HEK293 (cell line): ENCODE measurements around the gene ZNF296.

Experiments used
- HOXA7 ChIP-seq: sonication (generic); formaldehyde crosslinking; IDR thresholded peaks from 2 replicates; pipeline ENCODE4 v1.8.1; 2022; ENCODE audit warnings: missing genetic modification reagents, borderline replicate concordance
- IKZF3 ChIP-seq: fragments of 450-650 bp; IDR thresholded peaks from 2 replicates; pipeline ENCODE4 v1.5.0; 2018; ENCODE audit warnings: missing biosample characterization, mild to moderate bottlenecking, missing genetic modification characterization, moderate library complexity
- MZF1 ChIP-seq: fragments of 450-650 bp; formaldehyde crosslinking; IDR thresholded peaks from 2 replicates; pipeline ENCODE4 v1.5.1; 2017; ENCODE audit warnings: missing biosample characterization, missing genetic modification characterization, borderline replicate concordance
- ZBTB11 ChIP-seq: fragments of 450-650 bp; formaldehyde crosslinking; conservative IDR thresholded peaks from 2 replicates; pipeline ENCODE4 v1.5.1; 2016; ENCODE audit warnings: low read depth, missing biosample characterization, missing genetic modification characterization
- ZBTB17 ChIP-seq: fragments of 450-650 bp; formaldehyde crosslinking; IDR thresholded peaks from 2 replicates; pipeline ENCODE4 v1.5.1; 2016; ENCODE audit warnings: missing biosample characterization, missing genetic modification characterization
- ZBTB7A ChIP-seq: fragments of 450-650 bp; formaldehyde crosslinking; IDR thresholded peaks from 2 replicates; pipeline ENCODE4 v1.5.1; 2016; ENCODE audit warnings: low read depth, missing biosample characterization, missing genetic modification characterization
- ZFP69B ChIP-seq: fragments of 450-650 bp; formaldehyde crosslinking; IDR thresholded peaks from 2 replicates; pipeline ENCODE4 v1.5.1; 2016; ENCODE audit warnings: missing biosample characterization, missing genetic modification characterization
- ZNF248 ChIP-seq: fragments of 450-650 bp; formaldehyde crosslinking; IDR thresholded peaks from 2 replicates; pipeline ENCODE4 v1.5.1; 2017; ENCODE audit warnings: missing biosample characterization, missing genetic modification characterization
- ZNF416 ChIP-seq: fragments of 450-650 bp; formaldehyde crosslinking; IDR thresholded peaks from 2 replicates; pipeline ENCODE4 v1.5.1; 2016; ENCODE audit warnings: missing biosample characterization, missing genetic modification characterization
- ZNF518A ChIP-seq: fragments of 450-650 bp; formaldehyde crosslinking; conservative IDR thresholded peaks from 2 replicates; pipeline ENCODE4 v1.5.1; 2016; ENCODE audit warnings: low read depth, missing biosample characterization, missing genetic modification characterization
- ZNF544 ChIP-seq: fragments of 450-650 bp; formaldehyde crosslinking; IDR thresholded peaks from 2 replicates; pipeline ENCODE4 v1.5.0; 2017; ENCODE audit warnings: missing biosample characterization, missing genetic modification characterization
- ZNF596 ChIP-seq: fragments of 450-650 bp; IDR thresholded peaks from 2 replicates; pipeline ENCODE4 v1.5.0; 2018; ENCODE audit warnings: missing biosample characterization, mild to moderate bottlenecking, missing genetic modification characterization, moderate library complexity
- ZNF621 ChIP-seq: fragments of 450-650 bp; formaldehyde crosslinking; IDR thresholded peaks from 2 replicates; pipeline ENCODE4 v1.5.1; 2017; ENCODE audit warnings: missing biosample characterization, missing genetic modification characterization
- ZNF660 ChIP-seq: fragments of 450-650 bp; IDR thresholded peaks from 2 replicates; pipeline ENCODE4 v1.5.1; 2018; ENCODE audit warnings: missing biosample characterization, mild to moderate bottlenecking, missing genetic modification characterization
- ZNF677 ChIP-seq: fragments of 450-650 bp; IDR thresholded peaks from 2 replicates; pipeline ENCODE4 v1.5.0; 2018; ENCODE audit warnings: missing biosample characterization, mild to moderate bottlenecking, missing genetic modification characterization, moderate library complexity
- ZNF701 ChIP-seq: fragments of 450-650 bp; formaldehyde crosslinking; IDR thresholded peaks from 2 replicates; pipeline ENCODE4 v1.5.1; 2016; ENCODE audit warnings: missing biosample characterization, missing genetic modification characterization
- ZNF843 ChIP-seq: fragments of 450-650 bp; formaldehyde crosslinking; IDR thresholded peaks from 2 replicates; pipeline ENCODE4 v1.5.1; 2016; ENCODE audit warnings: missing biosample characterization, missing genetic modification characterization
- ZXDB ChIP-seq: fragments of 450-650 bp; formaldehyde crosslinking; IDR thresholded peaks from 2 replicates; pipeline ENCODE4 v1.5.1; 2016; ENCODE audit warnings: missing biosample characterization, missing genetic modification characterization
- TF ChIP-seq, protein P1 (sequence below): fragments of 450-650 bp; formaldehyde crosslinking; IDR thresholded peaks from 2 replicates; pipeline ENCODE4 v1.5.1; 2016; ENCODE audit warnings: missing biosample characterization, missing genetic modification characterization
- TF ChIP-seq, protein P2 (sequence below): fragments of 450-650 bp; formaldehyde crosslinking; IDR thresholded peaks from 2 replicates; pipeline ENCODE4 v1.5.1; 2016; ENCODE audit warnings: missing biosample characterization, missing genetic modification characterization
- TF ChIP-seq, protein P3 (sequence below): fragments of 450-650 bp; formaldehyde crosslinking; IDR thresholded peaks from 2 replicates; pipeline ENCODE4 v1.5.1; 2016; ENCODE audit warnings: missing biosample characterization, missing genetic modification characterization, low read depth
- TF ChIP-seq, protein P4 (sequence below): fragments of 450-650 bp; formaldehyde crosslinking; IDR thresholded peaks from 2 replicates; pipeline ENCODE4 v1.5.1; 2016; ENCODE audit warnings: missing biosample characterization, missing genetic modification characterization

Gene ZNF296

DNA sequence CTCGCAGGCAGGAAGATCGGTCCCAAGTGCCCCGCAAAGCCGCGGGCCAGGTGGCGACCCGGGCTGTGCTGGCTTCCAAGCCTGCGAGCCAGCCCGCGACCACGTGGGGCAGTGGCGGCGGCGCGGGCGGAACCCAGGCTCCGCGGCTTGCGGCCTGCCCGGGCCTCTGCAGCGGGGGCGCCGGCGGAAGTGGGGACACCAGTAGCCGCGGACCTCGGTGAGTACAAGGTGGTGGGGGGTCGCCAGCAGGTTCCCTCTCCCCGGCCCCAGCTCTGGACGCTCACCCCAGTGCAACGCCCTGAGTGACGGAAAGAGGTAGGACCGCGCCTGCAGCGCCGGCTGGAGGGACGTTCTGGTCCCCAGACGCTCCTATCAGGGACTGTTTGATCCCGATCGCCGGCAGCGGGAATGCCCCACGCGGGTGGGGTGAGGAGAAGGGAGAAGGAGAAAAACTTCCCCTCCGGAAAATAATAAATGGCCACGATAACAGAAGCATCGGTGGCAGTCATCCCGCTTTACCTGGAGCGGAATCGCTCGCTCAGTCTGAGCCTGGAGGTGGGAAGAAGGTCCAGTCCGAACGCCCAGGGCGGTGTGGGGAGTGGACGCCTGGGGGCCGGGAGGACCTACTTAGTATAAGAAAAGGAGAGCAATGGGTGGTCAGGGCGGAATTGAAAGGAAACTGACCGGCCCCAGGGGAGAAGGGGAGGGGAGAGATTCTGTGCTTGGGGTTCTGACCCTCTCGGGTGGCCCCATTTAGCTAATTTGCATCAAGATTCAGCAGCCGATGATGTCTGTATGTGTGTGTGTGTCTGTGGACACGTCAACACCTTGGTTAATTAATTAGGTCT is 3.0 kb upstream of the ZNF296 start, which contains the start of gene GEMIN7 (continued):
- TF ChIP-seq, protein P1, sequence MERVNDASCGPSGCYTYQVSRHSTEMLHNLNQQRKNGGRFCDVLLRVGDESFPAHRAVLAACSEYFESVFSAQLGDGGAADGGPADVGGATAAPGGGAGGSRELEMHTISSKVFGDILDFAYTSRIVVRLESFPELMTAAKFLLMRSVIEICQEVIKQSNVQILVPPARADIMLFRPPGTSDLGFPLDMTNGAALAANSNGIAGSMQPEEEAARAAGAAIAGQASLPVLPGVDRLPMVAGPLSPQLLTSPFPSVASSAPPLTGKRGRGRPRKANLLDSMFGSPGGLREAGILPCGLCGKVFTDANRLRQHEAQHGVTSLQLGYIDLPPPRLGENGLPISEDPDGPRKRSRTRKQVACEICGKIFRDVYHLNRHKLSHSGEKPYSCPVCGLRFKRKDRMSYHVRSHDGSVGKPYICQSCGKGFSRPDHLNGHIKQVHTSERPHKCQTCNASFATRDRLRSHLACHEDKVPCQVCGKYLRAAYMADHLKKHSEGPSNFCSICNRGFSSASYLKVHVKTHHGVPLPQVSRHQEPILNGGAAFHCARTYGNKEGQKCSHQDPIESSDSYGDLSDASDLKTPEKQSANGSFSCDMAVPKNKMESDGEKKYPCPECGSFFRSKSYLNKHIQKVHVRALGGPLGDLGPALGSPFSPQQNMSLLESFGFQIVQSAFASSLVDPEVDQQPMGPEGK, result peak; percentile 84
- peak; percentile 56; the same call in 1 of the 2 replicates for TF ChIP-seq ZBTB17 (tag by site-specific recombination)
- peak; percentile 82 for TF ChIP-seq ZBTB7A (tag by site-specific recombination)
- TF ChIP-seq ZNF843, result 0 out of 2 replicates have a peak, but pooled peaks have one; percentile 45
- TF ChIP-seq, protein P2, sequence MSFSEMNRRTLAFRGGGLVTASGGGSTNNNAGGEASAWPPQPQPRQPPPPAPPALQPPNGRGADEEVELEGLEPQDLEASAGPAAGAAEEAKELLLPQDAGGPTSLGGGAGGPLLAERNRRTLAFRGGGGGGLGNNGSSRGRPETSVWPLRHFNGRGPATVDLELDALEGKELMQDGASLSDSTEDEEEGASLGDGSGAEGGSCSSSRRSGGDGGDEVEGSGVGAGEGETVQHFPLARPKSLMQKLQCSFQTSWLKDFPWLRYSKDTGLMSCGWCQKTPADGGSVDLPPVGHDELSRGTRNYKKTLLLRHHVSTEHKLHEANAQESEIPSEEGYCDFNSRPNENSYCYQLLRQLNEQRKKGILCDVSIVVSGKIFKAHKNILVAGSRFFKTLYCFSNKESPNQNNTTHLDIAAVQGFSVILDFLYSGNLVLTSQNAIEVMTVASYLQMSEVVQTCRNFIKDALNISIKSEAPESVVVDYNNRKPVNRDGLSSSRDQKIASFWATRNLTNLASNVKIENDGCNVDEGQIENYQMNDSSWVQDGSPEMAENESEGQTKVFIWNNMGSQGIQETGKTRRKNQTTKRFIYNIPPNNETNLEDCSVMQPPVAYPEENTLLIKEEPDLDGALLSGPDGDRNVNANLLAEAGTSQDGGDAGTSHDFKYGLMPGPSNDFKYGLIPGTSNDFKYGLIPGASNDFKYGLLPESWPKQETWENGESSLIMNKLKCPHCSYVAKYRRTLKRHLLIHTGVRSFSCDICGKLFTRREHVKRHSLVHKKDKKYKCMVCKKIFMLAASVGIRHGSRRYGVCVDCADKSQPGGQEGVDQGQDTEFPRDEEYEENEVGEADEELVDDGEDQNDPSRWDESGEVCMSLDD (tag by site-specific recombination), result no peak
- TF ChIP-seq ZNF621 (tag by site-specific recombination), result no peak
- TF ChIP-seq ZNF596 (tag by site-specific recombination), result peak; percentile 72
- 0 out of 2 replicates have a peak, but pooled peaks have one; percentile 22 for TF ChIP-seq ZNF518A
- TF ChIP-seq ZNF416 (tag by site-specific recombination), result no peak
- TF ChIP-seq ZFP69B (tag by site-specific recombination), result peak; percentile 59
- peak; percentile 76 for TF ChIP-seq ZNF677 (tag by site-specific recombination)
- peak; percentile 82 for TF ChIP-seq IKZF3
- peak; percentile 81 for TF ChIP-seq ZXDB (tag by site-specific recombination)
- TF ChIP-seq, protein P3, sequence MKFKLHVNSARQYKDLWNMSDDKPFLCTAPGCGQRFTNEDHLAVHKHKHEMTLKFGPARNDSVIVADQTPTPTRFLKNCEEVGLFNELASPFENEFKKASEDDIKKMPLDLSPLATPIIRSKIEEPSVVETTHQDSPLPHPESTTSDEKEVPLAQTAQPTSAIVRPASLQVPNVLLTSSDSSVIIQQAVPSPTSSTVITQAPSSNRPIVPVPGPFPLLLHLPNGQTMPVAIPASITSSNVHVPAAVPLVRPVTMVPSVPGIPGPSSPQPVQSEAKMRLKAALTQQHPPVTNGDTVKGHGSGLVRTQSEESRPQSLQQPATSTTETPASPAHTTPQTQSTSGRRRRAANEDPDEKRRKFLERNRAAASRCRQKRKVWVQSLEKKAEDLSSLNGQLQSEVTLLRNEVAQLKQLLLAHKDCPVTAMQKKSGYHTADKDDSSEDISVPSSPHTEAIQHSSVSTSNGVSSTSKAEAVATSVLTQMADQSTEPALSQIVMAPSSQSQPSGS, result no peak
- peak; percentile 99 for TF ChIP-seq ZBTB11 (tag by site-specific recombination)
- TF ChIP-seq ZNF544 (tag by site-specific recombination), result no peak
- TF ChIP-seq MZF1 (tag by site-specific recombination), result no peak
- TF ChIP-seq HOXA7 (CRISPR knock-in tag), result 0 out of 2 replicates have a peak, but pooled peaks have one; percentile 28
- TF ChIP-seq ZNF660 (tag by site-specific recombination), result peak; percentile 99
- TF ChIP-seq, protein P4, sequence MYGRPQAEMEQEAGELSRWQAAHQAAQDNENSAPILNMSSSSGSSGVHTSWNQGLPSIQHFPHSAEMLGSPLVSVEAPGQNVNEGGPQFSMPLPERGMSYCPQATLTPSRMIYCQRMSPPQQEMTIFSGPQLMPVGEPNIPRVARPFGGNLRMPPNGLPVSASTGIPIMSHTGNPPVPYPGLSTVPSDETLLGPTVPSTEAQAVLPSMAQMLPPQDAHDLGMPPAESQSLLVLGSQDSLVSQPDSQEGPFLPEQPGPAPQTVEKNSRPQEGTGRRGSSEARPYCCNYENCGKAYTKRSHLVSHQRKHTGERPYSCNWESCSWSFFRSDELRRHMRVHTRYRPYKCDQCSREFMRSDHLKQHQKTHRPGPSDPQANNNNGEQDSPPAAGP (tag by site-specific recombination), result peak; percentile 48
- no peak for TF ChIP-seq ZNF248
- TF ChIP-seq ZNF701 (tag by site-specific recombination), result no peak
